ENCODE data around the gene SLC9A7. TPM values are rescaled to one million over a fixed set of nuclear protein-coding genes. Genes with fewer than 3 reads are reported as not detected.

The SLC9A7 gene
- total and polyA plus RNA-seq, 2 donors from 2014 or later: 2.4 to 16.1 TPM

DNA sequence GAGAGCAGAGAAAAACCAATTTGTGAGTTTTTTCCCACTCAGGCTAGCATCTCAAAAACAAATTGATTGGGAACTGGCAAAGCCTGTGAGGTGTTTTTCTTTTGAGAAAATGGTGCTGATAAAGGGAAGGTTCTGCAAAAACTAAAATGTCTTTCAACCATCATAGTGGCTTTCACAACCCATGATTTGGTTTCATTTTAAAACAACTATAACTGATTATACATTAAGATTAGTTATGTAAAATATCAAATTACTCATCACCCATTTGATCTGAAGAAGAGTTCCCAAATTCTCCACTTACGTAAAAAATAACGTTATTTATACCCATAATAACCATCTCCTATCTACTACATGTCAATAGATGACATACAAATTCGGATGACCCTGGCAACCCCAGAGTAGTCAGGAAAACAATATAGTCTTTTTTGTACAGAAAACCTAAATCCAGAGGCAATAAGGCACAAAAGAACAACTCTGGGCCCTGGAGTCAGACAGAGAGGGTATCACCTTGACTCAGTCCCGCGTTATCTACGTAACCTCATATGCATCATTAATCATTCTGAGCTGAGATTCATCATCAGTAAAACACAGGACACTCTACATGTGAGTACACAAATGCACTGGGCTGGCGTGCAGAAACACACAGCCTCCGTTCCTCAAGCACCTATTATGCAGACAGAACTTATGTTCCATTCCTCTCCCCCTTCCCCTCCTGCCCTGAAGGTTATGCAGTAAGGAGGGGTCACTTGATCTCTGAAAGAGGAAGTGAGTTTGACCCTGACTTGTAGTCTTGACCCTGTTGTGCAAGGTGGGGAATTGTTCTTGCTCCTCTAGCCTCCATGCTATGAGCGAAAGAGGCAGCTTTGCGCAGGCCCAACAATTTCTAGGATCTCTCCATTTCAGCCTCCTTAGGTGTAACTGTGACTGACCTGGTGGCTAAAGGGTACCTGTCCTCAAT, 82.2 kb downstream of the SLC9A7 start:
- H3K9ac ChIP-seq (ENCODE audit: low read length in 3 of 3): no peak overlapping the region
- no peaks in the 10 kb centered on the region for H3K9me3 ChIP-seq (ENCODE audit: control insufficient read depth in 2 of 3, insufficient read depth in 1 of 3, low read length in 3 of 3)
- FAIRE-seq (no peak), DNase-seq (no peak)
- H3K27ac ChIP-seq (ENCODE audit: low read depth in 2 of 2, low read length in 2 of 2): no peak overlapping the region
- H3K4me1 ChIP-seq (ENCODE audit: control insufficient read depth in 2 of 3, insufficient read depth in 2 of 3, low read depth in 1 of 3, low read length in 3 of 3): no peaks in the 10 kb centered on the region
- intact Hi-C loops (cut with DNase I): no loop called here
- H3K4me3 ChIP-seq (ENCODE audit: low read length in 3 of 3): no peak overlapping the region
- no peaks in the 10 kb centered on the region for H3K27me3 ChIP-seq (ENCODE audit: control insufficient read depth, insufficient read depth, low read length)
- no peaks in the 10 kb centered on the region for H3K36me3 ChIP-seq (ENCODE audit: control insufficient read depth in 2 of 3, insufficient read depth in 3 of 3, low read length in 3 of 3)
- TF ChIP-seq, protein P1, sequence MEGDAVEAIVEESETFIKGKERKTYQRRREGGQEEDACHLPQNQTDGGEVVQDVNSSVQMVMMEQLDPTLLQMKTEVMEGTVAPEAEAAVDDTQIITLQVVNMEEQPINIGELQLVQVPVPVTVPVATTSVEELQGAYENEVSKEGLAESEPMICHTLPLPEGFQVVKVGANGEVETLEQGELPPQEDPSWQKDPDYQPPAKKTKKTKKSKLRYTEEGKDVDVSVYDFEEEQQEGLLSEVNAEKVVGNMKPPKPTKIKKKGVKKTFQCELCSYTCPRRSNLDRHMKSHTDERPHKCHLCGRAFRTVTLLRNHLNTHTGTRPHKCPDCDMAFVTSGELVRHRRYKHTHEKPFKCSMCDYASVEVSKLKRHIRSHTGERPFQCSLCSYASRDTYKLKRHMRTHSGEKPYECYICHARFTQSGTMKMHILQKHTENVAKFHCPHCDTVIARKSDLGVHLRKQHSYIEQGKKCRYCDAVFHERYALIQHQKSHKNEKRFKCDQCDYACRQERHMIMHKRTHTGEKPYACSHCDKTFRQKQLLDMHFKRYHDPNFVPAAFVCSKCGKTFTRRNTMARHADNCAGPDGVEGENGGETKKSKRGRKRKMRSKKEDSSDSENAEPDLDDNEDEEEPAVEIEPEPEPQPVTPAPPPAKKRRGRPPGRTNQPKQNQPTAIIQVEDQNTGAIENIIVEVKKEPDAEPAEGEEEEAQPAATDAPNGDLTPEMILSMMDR (IDR thresholded peaks at IDR 0.05; ENCODE audit: borderline replicate concordance, extremely low read depth, insufficient read depth): no peak

DNA sequence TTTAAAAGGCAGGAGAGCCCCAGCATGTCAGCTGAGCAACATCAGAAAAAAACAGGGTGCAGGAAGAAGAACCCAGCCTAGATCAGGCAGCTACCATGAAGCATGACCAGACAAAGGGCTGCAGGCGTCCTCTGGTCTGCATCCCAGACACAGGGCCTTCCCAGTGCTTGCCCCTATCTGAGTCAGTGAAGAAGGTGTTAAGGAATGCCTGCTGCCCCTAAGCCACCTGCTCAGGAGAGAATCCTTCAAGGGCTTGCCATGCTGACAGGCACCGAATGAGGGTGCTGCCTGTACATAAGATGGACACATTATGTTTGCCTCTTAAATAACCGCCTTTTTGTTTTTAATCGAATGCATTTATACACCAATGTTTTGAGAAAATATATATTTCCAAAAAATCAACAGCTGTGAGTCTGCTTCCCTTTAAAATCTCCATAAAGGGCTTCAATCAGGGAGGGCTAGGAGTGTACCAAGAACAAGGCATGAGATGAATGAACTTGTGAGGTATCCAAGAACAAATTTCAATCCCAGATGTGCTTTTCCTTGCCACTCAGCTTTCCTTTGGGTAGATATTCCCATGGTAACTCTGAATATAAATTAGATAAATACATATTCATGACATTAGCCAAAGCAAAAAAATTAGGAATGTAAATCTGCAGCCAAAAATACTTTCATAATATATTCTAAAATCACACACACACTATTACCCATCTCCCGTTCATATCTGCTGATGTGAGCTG, 85.1 kb downstream of the SLC9A7 start:
- intact Hi-C loops (cut with DNase I): no loop called here
- TF ChIP-seq, protein P1 (IDR thresholded peaks at IDR 0.05; ENCODE audit: borderline replicate concordance, extremely low read depth, insufficient read depth): no peak
- H3K4me3 ChIP-seq (ENCODE audit: low read length in 3 of 3): no peak overlapping the region
- FAIRE-seq (no peak), DNase-seq (no peak)
- no peak overlapping the region for H3K9ac ChIP-seq (ENCODE audit: low read length in 3 of 3)
- H3K27me3 ChIP-seq (ENCODE audit: control insufficient read depth, insufficient read depth, low read length): no peaks in the 10 kb centered on the region
- H3K36me3 ChIP-seq (ENCODE audit: control insufficient read depth in 2 of 3, insufficient read depth in 3 of 3, low read length in 3 of 3): no peaks in the 10 kb centered on the region
- H3K27ac ChIP-seq (ENCODE audit: low read depth in 2 of 2, low read length in 2 of 2): no peak overlapping the region
- no peaks in the 10 kb centered on the region for H3K9me3 ChIP-seq (ENCODE audit: control insufficient read depth in 2 of 3, insufficient read depth in 1 of 3, low read length in 3 of 3)
- no peaks in the 10 kb centered on the region for H3K4me1 ChIP-seq (ENCODE audit: control insufficient read depth in 2 of 3, insufficient read depth in 2 of 3, low read depth in 1 of 3, low read length in 3 of 3)

DNA sequence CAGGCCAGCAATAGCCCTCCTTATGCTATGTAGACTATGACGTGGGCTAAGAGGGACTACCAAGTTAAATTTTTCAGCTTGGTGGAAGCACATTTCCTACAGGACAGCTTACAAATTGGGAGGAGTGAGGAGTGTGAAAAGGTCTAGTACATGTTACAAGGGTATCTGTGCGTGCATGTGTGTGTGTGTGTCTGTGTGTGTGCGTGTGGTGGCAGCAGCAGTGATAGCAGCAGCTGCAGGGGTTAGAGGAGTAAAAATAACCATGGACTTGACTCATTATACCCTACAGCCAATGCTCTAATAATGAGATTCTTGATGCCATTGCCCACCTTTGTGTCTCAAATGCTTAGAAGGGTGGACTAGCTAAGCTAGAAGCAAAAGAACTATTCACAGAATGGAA, 88.6 kb downstream of the SLC9A7 start:
- Histone ChIP-seq H3K27me3 (ENCODE audit: control insufficient read depth, insufficient read depth, low read length) (no peaks in the 10 kb centered on the region), H3K9ac (ENCODE audit: low read length in 3 of 3) (no peak overlapping the region), H3K9me3 (ENCODE audit: control insufficient read depth in 2 of 3, insufficient read depth in 1 of 3, low read length in 3 of 3) (no peaks in the 10 kb centered on the region), H3K4me3 (ENCODE audit: low read length in 3 of 3) (no peak overlapping the region), H3K4me1 (ENCODE audit: control insufficient read depth in 2 of 3, insufficient read depth in 2 of 3, low read depth in 1 of 3, low read length in 3 of 3) (no peaks in the 10 kb centered on the region), H3K36me3 (ENCODE audit: control insufficient read depth in 2 of 3, insufficient read depth in 3 of 3, low read length in 3 of 3) (no peaks in the 10 kb centered on the region), H3K27ac (ENCODE audit: low read depth in 2 of 2, low read length in 2 of 2) (no peak overlapping the region)
- intact Hi-C loops (cut with DNase I): no loop called here
- DNase-seq: no peak
- TF ChIP-seq, protein P1 (IDR thresholded peaks at IDR 0.05; ENCODE audit: borderline replicate concordance, extremely low read depth, insufficient read depth): no peak
- FAIRE-seq: no peak
